Activated CD4-positive, alpha-beta memory T cell treated with anti-CD3 and anti-CD28 coated beads for 36 hours (primary cell): ENCODE measurements around the gene MCF2L2. TPM values are rescaled to one million over a fixed set of nuclear protein-coding genes. Genes with fewer than 3 reads are reported as not detected.
A peak's percentile ranks its signal among the peaks of the same experiment; 100 is the strongest.
"Not testable (repeated sequence)": the region's sequence is repeated elsewhere in the genome, so short reads cannot be mapped to it uniquely, and the experiment has no call there.

Source experiments
- CTCF ChIA-PET: fragments of 350-600 bp; sonication (Branson Sonifier 250); formaldehyde crosslinking; loops from one replicate; lab custom pipeline; 2021; ENCODE audit warnings: antibody characterized with exemption, inconsistent platforms; lab: Charles Lee
- POLR2A ChIA-PET: fragments of 350-600 bp; sonication (Branson Sonifier 250); formaldehyde crosslinking; loops from one replicate; lab custom pipeline; 2021; ENCODE audit warnings: antibody characterized with exemption; lab: Charles Lee
- DNase-seq: peaks from one replicate; pipeline ENCODE4 v3.0.0-alpha.2; 2020
- H3K27ac Mint-ChIP-seq: one replicate; pipeline ENCODE4 v1.8.0; 2021; ENCODE audit warnings: mixed read lengths
- H3K27me3 Mint-ChIP-seq: one replicate; pipeline ENCODE4 v1.8.0; 2021; ENCODE audit warnings: mixed read lengths
- H3K36me3 Mint-ChIP-seq: one replicate; pipeline ENCODE4 v1.8.0; 2021; ENCODE audit warnings: mixed read lengths
- H3K4me1 Mint-ChIP-seq: one replicate; pipeline ENCODE4 v1.8.0; 2021; ENCODE audit warnings: low read depth, mixed read lengths
- H3K4me3 Mint-ChIP-seq: one replicate; pipeline ENCODE4 v1.8.0; 2021; ENCODE audit warnings: mild to moderate bottlenecking, mixed read lengths
- H3K9me3 Mint-ChIP-seq: one replicate; pipeline ENCODE4 v1.8.0; 2021; ENCODE audit warnings: mixed read lengths
- intact Hi-C: fragments of 100-400 bp; cut with micrococcal nuclease; formaldehyde crosslinking; loops from one replicate; pipeline ENCODE4 v1.15.1; 2023
- total RNA-seq, 2 experiments: library from RNA; stranded (reverse); gene quantifications; one replicate each; pipeline ENCODE4 v1.2.3, GENCODE V29; 2021

Gene MCF2L2
- total RNA-seq, 2 experiments from 2014 or later, result 3.9 to 4.7 TPM

DNA sequence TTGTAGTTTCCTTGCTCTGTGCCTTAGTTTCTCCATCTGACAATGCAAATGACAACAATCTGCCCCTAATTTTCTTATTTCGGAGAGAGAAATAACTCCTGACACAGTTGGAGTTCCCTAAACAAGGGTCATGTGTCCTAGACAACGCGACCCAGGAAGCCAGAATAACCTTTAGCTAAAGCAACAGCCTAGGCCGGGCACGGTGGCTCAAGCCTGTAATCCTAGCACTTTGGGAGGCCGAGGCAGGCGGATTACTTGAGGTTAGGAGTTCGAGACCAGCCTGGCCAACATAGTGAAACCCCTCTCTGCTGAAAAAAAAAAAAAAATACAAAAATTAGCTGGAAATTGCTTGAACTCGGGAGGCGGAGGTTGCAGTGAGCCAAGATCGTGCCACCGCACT is 49.9 kb downstream of the MCF2L2 start:
- ChIA-PET CTCF (interaction anchor here (0.8 to 9.5 kb wide), 2 partner anchors 127 to 193 kb away, joined by 4 to 275 read pairs; no protein-coding TSS in a partner anchor), POLR2A (no interaction called here)
- H3K27ac Mint-ChIP-seq, result no peak overlapping the region
- H3K27me3 Mint-ChIP-seq, result no peaks in the 10 kb centered on the region
- H3K9me3 Mint-ChIP-seq, result no peaks in the 10 kb centered on the region
- no peak overlapping the region for H3K4me3 Mint-ChIP-seq
- H3K36me3 Mint-ChIP-seq, result no peaks in the 10 kb centered on the region
- no peak for DNase-seq
- H3K4me1 Mint-ChIP-seq, result peaks cover 21% of the 10 kb centered on the region
- intact Hi-C loops, result no loop called here

DNA sequence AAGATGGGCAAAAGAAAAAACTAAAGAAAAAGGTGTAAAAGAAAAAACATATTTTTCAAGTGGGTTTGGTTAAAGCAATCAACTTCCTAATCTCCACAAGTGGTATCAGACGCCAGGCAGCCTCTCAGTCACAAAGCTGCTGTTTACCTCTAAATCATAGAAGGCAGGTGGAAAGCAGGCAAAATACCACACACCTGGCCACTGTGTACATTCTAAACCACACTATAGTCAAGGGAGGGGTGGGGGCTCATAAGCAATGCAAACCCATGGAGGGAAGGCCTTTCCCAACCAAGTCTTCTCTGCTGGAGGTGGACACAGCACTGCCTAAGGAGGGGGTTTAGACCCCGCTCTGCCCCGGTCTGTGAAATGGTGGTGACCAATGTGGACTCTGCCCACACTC is 50.4 kb downstream of the MCF2L2 start:
- Mint-ChIP-seq H3K4me3 (no peak overlapping the region), H3K27me3 (no peaks in the 10 kb centered on the region), H3K36me3 (no peaks in the 10 kb centered on the region), H3K27ac (no peak overlapping the region), H3K9me3 (no peaks in the 10 kb centered on the region), H3K4me1 (peaks cover 21% of the 10 kb centered on the region)
- intact Hi-C loops, result no loop called here
- CTCF ChIA-PET, result interaction anchor here (0.8 to 9.5 kb wide), 2 partner anchors 127 to 192 kb away, joined by 4 to 275 read pairs; no protein-coding TSS in a partner anchor
- DNase-seq, result no peak
- POLR2A ChIA-PET, result no interaction called here

DNA sequence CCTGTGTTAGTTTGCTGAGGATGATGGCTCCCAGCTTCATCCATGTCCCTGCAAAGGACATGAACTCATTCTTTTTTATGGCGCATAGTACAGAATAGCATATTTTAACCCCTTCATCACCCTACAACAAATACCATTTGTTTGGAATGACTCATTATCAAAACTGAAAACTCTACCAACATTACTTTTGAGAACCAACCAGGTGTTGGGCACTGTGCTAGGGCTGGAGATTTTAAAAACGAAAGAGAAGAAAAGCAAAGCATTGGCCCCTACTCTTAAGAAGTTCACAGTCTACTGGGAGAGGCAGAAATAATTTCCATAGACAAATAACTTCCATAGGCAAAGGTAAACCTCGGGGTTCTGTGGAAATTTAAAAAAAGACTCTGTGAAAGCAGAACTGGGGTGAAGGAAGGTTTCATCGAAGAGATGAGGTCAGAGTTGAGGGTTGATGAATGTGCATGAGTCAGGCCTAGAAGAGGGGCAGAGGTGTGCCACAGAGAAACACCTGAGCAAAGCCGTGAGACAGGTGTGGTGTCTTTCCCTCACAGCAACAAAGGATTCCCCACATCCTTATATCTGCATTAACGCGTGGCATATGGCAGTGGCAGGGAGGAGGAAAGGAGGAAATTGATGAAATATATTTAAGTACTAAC is 51.0 kb downstream of the MCF2L2 start:
- Mint-ChIP-seq H3K9me3 (no peaks in the 10 kb centered on the region), H3K4me1 (peaks cover 21% of the 10 kb centered on the region), H3K27ac (no peak overlapping the region), H3K27me3 (no peaks in the 10 kb centered on the region), H3K36me3 (no peaks in the 10 kb centered on the region), H3K4me3 (no peak overlapping the region)
- no peak for DNase-seq
- ChIA-PET CTCF (interaction anchor here (0.8 to 9.5 kb wide), 2 partner anchors 192 to 254 kb away, joined by 3 to 275 read pairs; no protein-coding TSS in a partner anchor), POLR2A (no interaction called here)
- intact Hi-C loops, result no loop called here

GRCh38 chr3:183375787-183376186 is 52.6 kb downstream of the MCF2L2 start:
- ChIA-PET CTCF (interaction anchor here (1.0 kb wide), 1 partner anchor 193 kb away, joined by 3 read pairs; no protein-coding TSS in a partner anchor), POLR2A (no interaction called here)
- H3K9me3 Mint-ChIP-seq, result no peaks in the 10 kb centered on the region
- peaks cover 28% of the 10 kb centered on the region for H3K4me1 Mint-ChIP-seq
- H3K4me3 Mint-ChIP-seq, result no peak overlapping the region
- H3K36me3 Mint-ChIP-seq, result no peaks in the 10 kb centered on the region
- DNase-seq, result no peak
- no peak overlapping the region for H3K27ac Mint-ChIP-seq
- intact Hi-C loops, result no loop called here
- no peaks in the 10 kb centered on the region for H3K27me3 Mint-ChIP-seq

GRCh38 chr3:183375337-183375736 is 53.1 kb downstream of the MCF2L2 start:
- Mint-ChIP-seq H3K4me3 (no peak overlapping the region), H3K27me3 (no peaks in the 10 kb centered on the region), H3K4me1 (peaks cover 32% of the 10 kb centered on the region), H3K36me3 (no peaks in the 10 kb centered on the region), H3K9me3 (no peaks in the 10 kb centered on the region), H3K27ac (no peak overlapping the region)
- POLR2A ChIA-PET, result no interaction called here
- no peak for DNase-seq
- intact Hi-C loops, result no loop called here
- CTCF ChIA-PET, result interaction anchor here (1.1 to 1.5 kb wide), 2 partner anchors 10 to 187 kb away, joined by 3 to 4 read pairs; no protein-coding TSS in a partner anchor

GRCh38 chr3:183372911-183373310 is 55.5 kb downstream of the MCF2L2 start:
- H3K4me1 Mint-ChIP-seq, result peaks cover 29% of the 10 kb centered on the region
- H3K9me3 Mint-ChIP-seq, result no peaks in the 10 kb centered on the region
- intact Hi-C loops, result no loop called here
- H3K36me3 Mint-ChIP-seq, result no peaks in the 10 kb centered on the region
- POLR2A ChIA-PET, result no interaction called here
- no peak overlapping the region for H3K27ac Mint-ChIP-seq
- DNase-seq, result no peak
- no peak overlapping the region for H3K4me3 Mint-ChIP-seq
- CTCF ChIA-PET, result interaction anchor here (1.4 to 2.0 kb wide), 2 partner anchors 9 to 188 kb away, joined by 6 to 9 read pairs; no protein-coding TSS in a partner anchor
- H3K27me3 Mint-ChIP-seq, result no peaks in the 10 kb centered on the region

DNA sequence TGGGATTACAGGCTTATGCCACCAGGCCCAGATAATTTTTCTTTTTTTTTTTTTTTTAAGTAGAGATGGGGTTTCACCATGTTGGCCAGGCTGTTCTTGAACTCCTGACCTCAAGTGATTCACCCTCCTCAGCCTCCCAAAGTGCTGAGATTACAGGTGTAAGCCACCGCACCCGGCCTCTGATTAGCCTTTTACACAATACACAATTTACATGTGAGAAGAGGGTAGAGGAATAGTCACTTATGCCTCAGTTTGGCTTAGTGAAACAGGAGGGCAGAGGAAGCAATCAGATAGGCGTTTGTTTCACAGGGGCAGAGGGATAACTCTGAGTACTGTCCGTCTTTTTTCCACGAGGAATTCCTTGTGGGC is 56.8 kb downstream of the MCF2L2 start:
- not testable (repeated sequence) for H3K4me3 Mint-ChIP-seq, H3K9me3 Mint-ChIP-seq, H3K27ac Mint-ChIP-seq, H3K36me3 Mint-ChIP-seq, H3K27me3 Mint-ChIP-seq
- ChIA-PET CTCF (interaction anchor here (5.4 kb wide), 1 partner anchor 11 kb away, joined by 26 read pairs; no protein-coding TSS in a partner anchor), POLR2A (interaction anchor here (0.6 to 1.3 kb wide), 3 partner anchors 85 to 115 kb away, joined by 3 read pairs; no protein-coding TSS in a partner anchor)
- intact Hi-C loops, result loop anchor here (1.0 to 2.0 kb wide), 3 partner anchors 11 to 105 kb away; no protein-coding TSS in a partner anchor
- peak; percentile 48 for DNase-seq
- peaks cover 22% of the 10 kb centered on the region for H3K4me1 Mint-ChIP-seq

- intact Hi-C loops, result loop anchor here (2.0 kb wide), 1 partner anchor 104 kb away; no protein-coding TSS in a partner anchor
- Mint-ChIP-seq H3K4me3 (no peak overlapping the region), H3K9me3 (no peaks in the 10 kb centered on the region), H3K4me1 (peaks cover 27% of the 10 kb centered on the region), H3K36me3 (no peaks in the 10 kb centered on the region), H3K27me3 (no peaks in the 10 kb centered on the region), H3K27ac (peak overlapping the region; percentile 68)
- POLR2A ChIA-PET, result interaction anchor here (1.7 kb wide), 1 partner anchor 63 kb away, joined by 3 read pairs; no protein-coding TSS in a partner anchor
- CTCF ChIA-PET, result interaction anchor here (0.8 to 5.4 kb wide), 2 partner anchors 13 to 58 kb away, joined by 4 to 26 read pairs; partner anchors contain the start of gene MCF2L2
- no peak for DNase-seq
Observed at GRCh38 chr3:183370391-183370790, 58.0 kb downstream of the MCF2L2 start.

DNA sequence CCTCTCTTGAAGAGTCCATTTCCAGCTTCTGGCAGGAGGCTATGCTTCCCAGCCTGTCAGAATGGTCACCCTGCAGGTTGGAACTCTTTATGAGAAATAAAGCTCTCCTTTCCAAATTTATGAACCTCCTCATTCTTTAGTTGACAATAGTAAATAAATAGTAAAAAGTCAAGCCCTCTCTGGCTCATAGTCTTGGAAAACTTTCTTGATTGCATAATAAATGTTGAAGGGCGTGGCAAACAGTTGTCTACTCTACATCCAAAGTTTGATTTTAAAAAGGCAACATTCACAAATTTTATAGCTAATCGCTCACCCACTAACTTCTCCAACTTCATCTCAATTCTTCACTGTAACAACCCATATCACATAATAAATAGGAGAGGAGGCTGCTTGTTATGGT is 58.8 kb downstream of the MCF2L2 start:
- Mint-ChIP-seq H3K27ac (no peak overlapping the region), H3K9me3 (no peaks in the 10 kb centered on the region), H3K4me3 (no peak overlapping the region), H3K36me3 (no peaks in the 10 kb centered on the region), H3K27me3 (no peaks in the 10 kb centered on the region), H3K4me1 (peaks cover 31% of the 10 kb centered on the region)
- POLR2A ChIA-PET, result interaction anchor here (1.7 kb wide), 1 partner anchor 62 kb away, joined by 3 read pairs; no protein-coding TSS in a partner anchor
- CTCF ChIA-PET, result interaction anchor here (0.8 to 5.4 kb wide), 4 partner anchors 13 to 246 kb away, joined by 3 to 26 read pairs (median 4); partner anchors contain the start of gene MCF2L2
- intact Hi-C loops, result loop anchor here (2.0 to 5.0 kb wide), 2 partner anchors 62 to 103 kb away; no protein-coding TSS in a partner anchor
- no peak for DNase-seq

- Mint-ChIP-seq H3K27ac (no peak overlapping the region), H3K4me1 (peaks cover 31% of the 10 kb centered on the region), H3K4me3 (no peak overlapping the region), H3K9me3 (no peaks in the 10 kb centered on the region), H3K36me3 (no peaks in the 10 kb centered on the region), H3K27me3 (no peaks in the 10 kb centered on the region)
- POLR2A ChIA-PET, result no interaction called here
- intact Hi-C loops, result loop anchor here (5.0 kb wide), 1 partner anchor 62 kb away; no protein-coding TSS in a partner anchor
- no peak for DNase-seq
- CTCF ChIA-PET, result interaction anchor here (1.1 to 5.4 kb wide), 3 partner anchors 14 to 245 kb away, joined by 3 to 26 read pairs (median 3); no protein-coding TSS in a partner anchor
Observed at GRCh38 chr3:183369117-183369516, 59.3 kb downstream of the MCF2L2 start.

GRCh38 chr3:183360971-183361624 is 67.3 kb downstream of the MCF2L2 start:
- DNase-seq, result no peak
- Mint-ChIP-seq H3K27ac (no peak overlapping the region), H3K36me3 (no peaks in the 10 kb centered on the region), H3K9me3 (no peaks in the 10 kb centered on the region), H3K4me1 (peaks cover 15% of the 10 kb centered on the region), H3K27me3 (no peaks in the 10 kb centered on the region), H3K4me3 (no peak overlapping the region)
- intact Hi-C loops, result no loop called here
- POLR2A ChIA-PET, result no interaction called here
- CTCF ChIA-PET, result no interaction called here

GRCh38 chr3:183359036-183359435 is 69.4 kb downstream of the MCF2L2 start:
- H3K27me3 Mint-ChIP-seq, result no peaks in the 10 kb centered on the region
- H3K9me3 Mint-ChIP-seq, result no peaks in the 10 kb centered on the region
- peaks cover 4% of the 10 kb centered on the region for H3K4me1 Mint-ChIP-seq
- intact Hi-C loops, result no loop called here
- POLR2A ChIA-PET, result no interaction called here
- H3K36me3 Mint-ChIP-seq, result no peaks in the 10 kb centered on the region
- no peak overlapping the region for H3K4me3 Mint-ChIP-seq
- no peak overlapping the region for H3K27ac Mint-ChIP-seq
- no peak for DNase-seq
- CTCF ChIA-PET, result no interaction called here
